ENCODE results near the gene AZGP1. TPM values are rescaled to one million over a fixed set of nuclear protein-coding genes. Genes with fewer than 3 reads are reported as not detected.
"Not testable (repeated sequence)": the region's sequence is repeated elsewhere in the genome, so short reads cannot be mapped to it uniquely, and the experiment has no call there.

AZGP1 gene
- total and polyA plus RNA-seq, 7 donors, result 0.66 to 17.1 (median 4.7) TPM

DNA sequence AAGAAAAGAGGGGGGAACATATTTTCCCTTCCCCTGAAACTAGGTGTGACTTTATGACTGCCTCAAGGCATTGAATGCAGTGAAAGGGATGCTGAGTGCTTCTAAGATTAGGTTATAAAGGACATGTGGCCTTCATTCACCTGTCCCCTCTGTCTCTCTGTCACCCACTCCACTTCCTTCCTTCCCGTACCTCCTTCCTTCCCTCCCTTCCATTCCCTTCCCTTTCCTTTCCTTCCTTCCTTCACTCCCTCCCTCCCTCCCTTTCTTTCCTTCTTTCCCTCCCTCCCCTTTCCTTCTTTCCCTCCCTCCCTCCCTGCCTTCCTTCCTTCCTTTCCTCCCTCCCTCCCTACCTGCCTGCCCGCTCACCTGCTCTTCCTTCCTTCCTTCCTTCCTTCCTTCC is 35.1 kb upstream of the AZGP1 start:
- Histone ChIP-seq H3K9me3 (no peaks in the 10 kb centered on the region), H3K4me1 (peaks cover 0 to 6% (median 5%) of the 10 kb centered on the region in 4 donors), H3K4me3 (no peak overlapping the region), H3K27ac (no peak overlapping the region), H3K27me3 (no peaks in the 10 kb centered on the region), H3K36me3 (no peaks in the 10 kb centered on the region)
- intact Hi-C loops (cut with DNase I), result no loop called here
- no peak for DNase-seq
- TF ChIP-seq POLR2A (IDR thresholded peaks at IDR 0.05) (no peak), POLR2AphosphoS5 (IDR thresholded peaks at IDR 0.05) (no peak), EP300 (IDR thresholded peaks at IDR 0.05) (no peak)
- TF ChIP-seq, protein P1, sequence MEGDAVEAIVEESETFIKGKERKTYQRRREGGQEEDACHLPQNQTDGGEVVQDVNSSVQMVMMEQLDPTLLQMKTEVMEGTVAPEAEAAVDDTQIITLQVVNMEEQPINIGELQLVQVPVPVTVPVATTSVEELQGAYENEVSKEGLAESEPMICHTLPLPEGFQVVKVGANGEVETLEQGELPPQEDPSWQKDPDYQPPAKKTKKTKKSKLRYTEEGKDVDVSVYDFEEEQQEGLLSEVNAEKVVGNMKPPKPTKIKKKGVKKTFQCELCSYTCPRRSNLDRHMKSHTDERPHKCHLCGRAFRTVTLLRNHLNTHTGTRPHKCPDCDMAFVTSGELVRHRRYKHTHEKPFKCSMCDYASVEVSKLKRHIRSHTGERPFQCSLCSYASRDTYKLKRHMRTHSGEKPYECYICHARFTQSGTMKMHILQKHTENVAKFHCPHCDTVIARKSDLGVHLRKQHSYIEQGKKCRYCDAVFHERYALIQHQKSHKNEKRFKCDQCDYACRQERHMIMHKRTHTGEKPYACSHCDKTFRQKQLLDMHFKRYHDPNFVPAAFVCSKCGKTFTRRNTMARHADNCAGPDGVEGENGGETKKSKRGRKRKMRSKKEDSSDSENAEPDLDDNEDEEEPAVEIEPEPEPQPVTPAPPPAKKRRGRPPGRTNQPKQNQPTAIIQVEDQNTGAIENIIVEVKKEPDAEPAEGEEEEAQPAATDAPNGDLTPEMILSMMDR (IDR thresholded peaks at IDR 0.05), result no peak
- WGBS, 2 donors, result 75 to 86% methylated on average over 2 of the region's 2 CpGs

DNA sequence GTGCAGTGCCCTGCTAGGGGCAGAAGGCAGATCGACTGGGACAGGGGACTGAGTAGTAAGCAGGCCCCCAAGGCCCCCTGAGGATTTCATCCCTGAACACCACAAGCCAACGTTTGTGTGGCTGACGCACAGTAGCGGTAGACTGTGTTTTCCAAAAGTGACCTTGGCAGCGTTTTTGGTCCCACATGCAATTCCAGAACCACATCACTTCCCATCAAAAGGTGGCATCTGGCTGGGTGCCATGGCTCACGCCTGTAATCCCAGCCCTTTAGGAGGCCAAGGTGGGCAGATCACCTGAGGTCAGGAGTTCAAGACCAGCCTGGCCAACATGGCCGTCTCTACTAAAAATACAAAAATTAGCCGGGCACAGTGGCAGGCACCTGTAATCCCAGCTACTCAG is 34.1 kb upstream of the AZGP1 start:
- H3K4me3 ChIP-seq; H3K4me1 ChIP-seq; intact Hi-C loops (cut with DNase I); H3K9me3 ChIP-seq; DNase-seq; H3K27ac ChIP-seq; H3K36me3 ChIP-seq; H3K27me3 ChIP-seq: not testable (repeated sequence)
- 64 to 86% methylated on average over 8 of the region's 8 CpGs for WGBS, 2 donors

DNA sequence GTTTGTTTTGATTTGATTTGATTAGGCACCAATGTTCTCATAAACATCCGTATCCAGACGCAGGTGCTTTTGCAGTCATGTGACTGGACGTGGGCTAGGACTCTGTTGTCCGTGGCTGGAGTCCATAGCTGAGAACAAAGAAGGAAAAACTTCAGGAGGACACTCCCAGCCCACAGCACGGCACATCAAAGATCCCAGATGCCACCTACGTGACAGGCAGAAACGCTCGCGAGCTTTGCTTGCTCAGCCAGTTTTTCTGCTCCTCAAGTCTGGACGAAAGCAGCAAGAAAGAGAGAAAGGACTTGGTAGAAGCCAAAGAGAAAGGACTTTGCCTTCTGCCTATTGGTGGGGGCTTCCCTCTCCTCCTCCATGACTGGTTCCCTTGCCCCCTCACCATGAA is 32.7 kb upstream of the AZGP1 start:
- 12 to 66% methylated on average over 10 of the region's 10 CpGs for WGBS, 2 donors
- TF ChIP-seq POLR2AphosphoS5 (IDR thresholded peaks at IDR 0.05) (no peak), POLR2A (IDR thresholded peaks at IDR 0.05) (no peak), EP300 (IDR thresholded peaks at IDR 0.05) (no peak)
- TF ChIP-seq, protein P1 (IDR thresholded peaks at IDR 0.05), result no peak
- Histone ChIP-seq H3K36me3 (no peaks in the 10 kb centered on the region), H3K4me1 (no peaks in the 10 kb centered on the region), H3K27me3 (no peaks in the 10 kb centered on the region), H3K27ac (no peak overlapping the region), H3K9me3 (no peaks in the 10 kb centered on the region), H3K4me3 (no peak overlapping the region)
- intact Hi-C loops (cut with DNase I), result no loop called here
- no peak for DNase-seq

DNA sequence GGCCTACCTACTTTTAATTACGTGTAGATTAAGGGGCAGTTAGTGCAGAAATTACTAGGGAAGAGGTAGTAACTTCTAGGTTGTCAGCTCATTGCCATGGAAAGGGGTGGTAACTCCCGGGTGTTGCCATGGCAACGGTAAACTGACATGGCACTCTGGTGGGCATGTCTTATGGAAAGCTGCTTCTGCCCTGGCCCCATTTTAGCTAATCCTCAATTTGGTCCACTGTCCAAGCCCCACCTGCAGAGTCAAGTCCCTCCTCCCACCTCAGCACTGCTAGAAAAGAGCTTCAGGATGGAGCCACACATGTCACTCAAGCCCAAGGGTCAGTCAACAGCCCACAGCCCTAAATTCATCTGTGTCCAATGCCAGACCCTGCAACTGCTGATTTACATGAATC is 32.1 kb upstream of the AZGP1 start:
- Histone ChIP-seq H3K27ac (no peak overlapping the region), H3K9me3 (no peaks in the 10 kb centered on the region), H3K4me1 (no peaks in the 10 kb centered on the region), H3K27me3 (no peaks in the 10 kb centered on the region), H3K36me3 (no peaks in the 10 kb centered on the region), H3K4me3 (no peak overlapping the region)
- WGBS, 2 donors, result 12 to 74% methylated on average over 3 of the region's 3 CpGs
- no peak for TF ChIP-seq POLR2A (IDR thresholded peaks at IDR 0.05)
- TF ChIP-seq POLR2AphosphoS5 (IDR thresholded peaks at IDR 0.05), result no peak
- TF ChIP-seq EP300 (IDR thresholded peaks at IDR 0.05), result no peak
- DNase-seq, result no peak
- intact Hi-C loops (cut with DNase I), result no loop called here

DNA sequence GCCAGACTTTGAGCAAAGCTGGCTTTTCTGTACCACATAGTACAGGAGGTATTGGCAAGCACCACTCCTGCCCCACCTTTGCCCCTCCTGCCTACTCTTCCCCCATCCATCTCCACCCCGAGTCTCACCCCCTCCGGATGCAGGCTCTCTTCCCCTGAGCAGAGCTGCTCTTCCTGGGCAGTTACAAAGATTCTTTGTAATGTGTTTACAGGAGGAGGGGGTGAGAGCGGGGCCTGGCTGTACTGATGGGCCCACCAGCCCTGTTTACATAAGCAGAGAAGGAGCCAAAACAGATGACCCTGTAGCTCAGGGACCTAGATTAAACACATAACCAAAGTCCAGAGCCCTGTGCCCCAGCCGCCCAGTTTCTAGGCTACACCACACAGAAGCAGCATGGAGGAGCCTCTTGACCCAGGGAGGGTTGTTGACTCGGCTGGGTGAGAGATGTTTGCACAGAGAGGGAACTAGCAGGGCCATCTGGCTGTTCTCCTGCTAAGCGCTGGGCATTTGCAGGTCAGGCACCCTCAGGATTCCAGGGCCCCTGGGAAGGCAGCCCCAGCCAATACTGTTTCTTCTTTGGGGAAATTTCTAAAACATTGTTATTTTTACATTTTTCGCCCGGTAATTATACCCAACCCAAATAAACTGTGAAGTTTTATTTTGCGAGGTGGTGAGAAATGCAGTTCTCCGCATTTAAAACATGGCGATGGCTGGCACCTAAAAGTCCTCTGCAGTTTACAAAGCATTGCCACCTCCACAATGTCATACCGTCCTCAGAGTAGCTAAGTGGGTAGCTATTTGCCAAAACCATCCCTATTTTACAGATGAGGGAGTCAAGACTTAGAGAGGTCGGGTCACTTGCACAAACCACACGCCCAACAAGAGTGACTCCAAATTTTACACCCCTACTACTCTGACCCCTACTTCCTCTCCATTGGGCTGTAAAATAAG is 28.2 kb upstream of the AZGP1 start:
- no peaks in the 10 kb centered on the region for H3K4me1 ChIP-seq
- 14 to 48% methylated on average over 14 of the region's 14 CpGs for WGBS, 2 donors
- no peak overlapping the region for H3K27ac ChIP-seq
- intact Hi-C loops (cut with DNase I), result no loop called here
- TF ChIP-seq EP300 (IDR thresholded peaks at IDR 0.05) (no peak), POLR2AphosphoS5 (IDR thresholded peaks at IDR 0.05) (no peak), POLR2A (IDR thresholded peaks at IDR 0.05) (no peak)
- TF ChIP-seq, protein P1 (IDR thresholded peaks at IDR 0.05), result no peak
- H3K27me3 ChIP-seq, result no peaks in the 10 kb centered on the region
- peak; percentile 25 for DNase-seq
- no peak overlapping the region for H3K4me3 ChIP-seq
- H3K9me3 ChIP-seq, result no peaks in the 10 kb centered on the region
- H3K36me3 ChIP-seq, result no peaks in the 10 kb centered on the region
